Ovary (tissue), 9 donors: ENCODE measurements around the gene GLG1. TPM values are rescaled to one million over a fixed set of nuclear protein-coding genes. Genes with fewer than 3 reads are reported as not detected.

Experiments
- DNase-seq, 5 donors: peaks; one replicate each; pipeline ENCODE4 v3.0.0-alpha.2; 2019 to 2020
- H3K27ac ChIP-seq, 2 donors: fragments of 200-600 bp; one replicate each; pipeline versions ENCODE4 v1.5.1 to v1.8.0; 2019 to 2022
- H3K27me3 ChIP-seq: fragments of 200-600 bp; one replicate; pipeline ENCODE4 v1.8.0; 2022
- H3K36me3 ChIP-seq: fragments of 200-600 bp; sonication (generic); one replicate; pipeline ENCODE4 v1.5.1; 2019
- H3K4me1 ChIP-seq: one replicate; pipeline ENCODE4 v1.8.1; 2013; ENCODE audit warnings: mild to moderate bottlenecking, moderate library complexity; ENCODE audit not compliant: insufficient read depth
- H3K4me3 ChIP-seq: fragments of 200-600 bp; sonication (generic); one replicate; pipeline ENCODE4 v1.5.1; 2017
- H3K9me3 ChIP-seq, 2 donors: fragments of 200-600 bp in 1 of 2; sonication (generic) in 1 of 2; one replicate each; pipeline versions ENCODE4 v1.5.1 to v1.8.1; 2013 to 2019; ENCODE audit warnings: mild to moderate bottlenecking in 1 of 2, moderate library complexity in 1 of 2
- CTCF ChIP-seq, 3 donors: fragments of 450-650 bp in 2 of 3; fragments of 200-600 bp in 1 of 3; IDR thresholded peaks; one replicate each; pipeline versions ENCODE4 v1.5.1 to v1.8.0; 2016 to 2022; ENCODE audit warnings: antibody characterized with exemption in 3 of 3, mild to moderate bottlenecking in 1 of 3
- EP300 ChIP-seq: sonication (generic); formaldehyde crosslinking; IDR thresholded peaks from one replicate; pipeline ENCODE4 v1.6.1; 2017; ENCODE audit warnings: antibody characterized with exemption
- POLR2A ChIP-seq: fragments of 450-650 bp; IDR thresholded peaks from one replicate; pipeline ENCODE4 v1.6.1; 2017; ENCODE audit warnings: antibody characterized with exemption, mild to moderate bottlenecking, moderate library complexity
- WGBS, 3 donors: extraction: QIAGEN DNeasy Blood & Tissue Kit in 1 of 3; methylation state at CpG; one replicate each; pipeline versions ENCODE4 v1.1.5 to v1.1.7; 2013 to 2017; 5-methylcytosine and 5-hydroxymethylcytosine counted together
- intact Hi-C, 4 donors: fragments of 100-400 bp; cut with DNase I; formaldehyde crosslinking; loops; one replicate each; pipeline versions ENCODE4 v1.11.0 to v1.15.1; 2022 to 2023
- polyA plus RNA-seq, 2 donors: library from polyadenylated mRNA; stranded (reverse); fragments of 200-250 nt in 1 of 2; fragments of 350-450 nt in 1 of 2; fragmentation: Illumina TruSeq in 1 of 2; extraction: RNeasy Lipid Tissue Mini Kit (QIAGEN cat#74804) in 1 of 2; gene quantifications; one replicate each; pipeline ENCODE4 v1.2.3, GENCODE V29; 2013 to 2014
- total RNA-seq, 7 donors: library from RNA; depleted of rRNA in 2 of 7; stranded (reverse); fragments of >200 nt in 2 of 7; fragmentation: NEBNext Ultra II Directional in 3 of 7; extraction: Animal tissue kit (Norgen Biotek cat#: 25700) in 3 of 7; gene quantifications; one replicate each; pipeline versions ENCODE4 v1.1.0 to v1.2.4, GENCODE V29; 2016 to 2023
- donor health status: DM: no; HTN: no; CAD: no; lungs with moderate emphysema.
- donor health status: DM: no; HTN: no; CAD: no.
- donor health status: Bipolar disorder and iron deficiency.
- donor health status: DM: yes; HTN: yes; CAD: no.
- donor health status: DM: no; HTN: no; CAD: no.
- donor health status: DM: yes; HTN: yes; CAD: no.

The GLG1 gene
- total and polyA plus RNA-seq, 9 donors: 88.9 to 171 (median 154) TPM

GRCh38 chr16:74568961-74569631 lies 37.8 kb downstream of the GLG1 start:
- no peaks in the 10 kb centered on the region for H3K36me3 ChIP-seq
- no peak for DNase-seq
- WGBS, 3 donors: 75 to 85% (median 80%) methylated on average over 5 of the region's 5 CpGs
- H3K27me3 ChIP-seq: no peaks in the 10 kb centered on the region
- TF ChIP-seq CTCF (IDR thresholded peaks at IDR 0.05): no peak
- intact Hi-C loops: loop anchor here in 1 of 4 donors (10.0 kb wide), 1 partner anchor 66 kb away; no protein-coding TSS in a partner anchor
- no peak overlapping the region for H3K27ac ChIP-seq
- H3K9me3 ChIP-seq: no peaks in the 10 kb centered on the region
- no peak overlapping the region for H3K4me3 ChIP-seq
- peaks cover 10% of the 10 kb centered on the region for H3K4me1 ChIP-seq

GRCh38 chr16:74567901-74568300 lies 39.0 kb downstream of the GLG1 start:
- H3K36me3 ChIP-seq: no peaks in the 10 kb centered on the region
- intact Hi-C loops: loop anchor here in 1 of 4 donors (10.0 kb wide), 1 partner anchor 67 kb away; no protein-coding TSS in a partner anchor
- H3K27me3 ChIP-seq: no peaks in the 10 kb centered on the region
- no peak overlapping the region for H3K4me3 ChIP-seq
- TF ChIP-seq EP300 (no peak), POLR2A (no peak), CTCF (IDR thresholded peaks at IDR 0.05) (no peak)
- DNase-seq: no peak
- peaks cover 7% of the 10 kb centered on the region for H3K4me1 ChIP-seq
- H3K27ac ChIP-seq: no peak overlapping the region
- WGBS, 3 donors: 83 to 88% (median 85%) methylated on average over 2 of the region's 2 CpGs
- no peaks in the 10 kb centered on the region for H3K9me3 ChIP-seq

GRCh38 chr16:74565378-74565777 lies 41.5 kb downstream of the GLG1 start:
- TF ChIP-seq EP300 (no peak), POLR2A (no peak), CTCF (IDR thresholded peaks at IDR 0.05) (no peak)
- Histone ChIP-seq H3K36me3 (no peaks in the 10 kb centered on the region), H3K27ac (no peak overlapping the region), H3K9me3 (no peaks in the 10 kb centered on the region), H3K4me3 (no peak overlapping the region), H3K4me1 (peaks cover 5% of the 10 kb centered on the region), H3K27me3 (no peaks in the 10 kb centered on the region)
- intact Hi-C loops: loop anchor here in 1 of 4 donors (10.0 kb wide), 1 partner anchor 69 kb away; no protein-coding TSS in a partner anchor
- DNase-seq: no peak
- WGBS, 3 donors: 86 to 98% (median 87%) methylated on average over 5 of the region's 5 CpGs

- Histone ChIP-seq H3K27me3 (no peaks in the 10 kb centered on the region), H3K36me3 (no peaks in the 10 kb centered on the region), H3K27ac (no peak overlapping the region), H3K9me3 (no peaks in the 10 kb centered on the region), H3K4me3 (no peak overlapping the region), H3K4me1 (peaks cover 7% of the 10 kb centered on the region)
- DNase-seq: no peak
- 98 to 100% (median 100%) methylated on average over 1 of the region's 1 CpG for WGBS, 3 donors
- intact Hi-C loops: loop anchor here in 1 of 4 donors (10.0 kb wide), 1 partner anchor 70 kb away; no protein-coding TSS in a partner anchor
- TF ChIP-seq POLR2A: no peak
- TF ChIP-seq CTCF (IDR thresholded peaks at IDR 0.05): no peak
- no peak for TF ChIP-seq EP300
Measured at GRCh38 chr16:74564451-74564984, 42.4 kb downstream of the GLG1 start.
